HL-60 (cell line): ENCODE measurements around the gene DBN1.

Experiments
- DNase-seq, 2 experiments: peaks; one replicate each; pipeline ENCODE4 v3.0.0-alpha.2; 2010 to 2020; ENCODE audit warnings: low read depth in 1 of 2, low spot score in 1 of 2
- H3K27ac ChIP-seq: fragments of 250-450 bp; sonication (Bioruptor Pico); replicated peaks from 2 replicates; pipeline ENCODE4 v1.5.1; 2020; ENCODE audit warnings: mild to moderate bottlenecking, moderate library complexity
- H3K27me3 ChIP-seq: fragments of 250-450 bp; sonication (Bioruptor Pico); 2 replicates; pipeline ENCODE4 v1.5.1; 2021; ENCODE audit warnings: mild to moderate bottlenecking, moderate library complexity; ENCODE audit not compliant: insufficient read depth, poor library complexity, severe bottlenecking
- H3K4me3 ChIP-seq: replicated peaks from 2 replicates; pipeline ENCODE4 v1.5.1; 2011; ENCODE audit warnings: mild to moderate bottlenecking, control low read depth, low read length; ENCODE audit not compliant: insufficient read depth
- CTCF ChIP-seq: IDR thresholded peaks from one replicate; pipeline ENCODE4 v1.5.1; 2011; ENCODE audit warnings: low read length, control low read depth, inconsistent platforms; ENCODE audit not compliant: insufficient read depth
- GABPA ChIP-seq: IDR thresholded peaks from 2 replicates; pipeline ENCODE4 v1.6.1; 2012; ENCODE audit warnings: low read depth
- POLR2AphosphoS5 ChIP-seq: IDR thresholded peaks from 2 replicates; pipeline ENCODE4 v1.6.1; 2012; ENCODE audit warnings: low read depth
- REST ChIP-seq: IDR thresholded peaks from 2 replicates; pipeline ENCODE4 v1.6.1; 2012; ENCODE audit warnings: low read depth; ENCODE audit not compliant: insufficient replicate concordance
- SPI1 ChIP-seq: IDR thresholded peaks from 2 replicates; pipeline ENCODE4 v1.6.1; 2012; ENCODE audit warnings: low read depth, mild to moderate bottlenecking, borderline replicate concordance

Gene DBN1

GRCh38 chr5:177478711-177479646 lies 5.5 kb upstream of the DBN1 start:
- DNase-seq: peak; percentile 79 to 97
- Histone ChIP-seq H3K27me3 (no peaks in the 10 kb centered on the region), H3K4me3 (no peak overlapping the region), H3K27ac (peak overlapping the region; percentile 83)
- TF ChIP-seq POLR2AphosphoS5 (peak; percentile 66), SPI1 (peak; percentile 75; the same call in 1 of the 2 replicates), REST (no peak)

- peak overlapping the region; percentile 83 for H3K27ac ChIP-seq
- H3K27me3 ChIP-seq: no peaks in the 10 kb centered on the region
- H3K4me3 ChIP-seq: no peak overlapping the region
- TF ChIP-seq POLR2AphosphoS5 (no peak), GABPA (no peak), REST (no peak), SPI1 (no peak), CTCF (no peak)
- no peak for DNase-seq
These were observed 4.5 kb upstream of the DBN1 start for GRCh38 chr5:177477701-177478477.

- Histone ChIP-seq H3K27me3 (no peaks in the 10 kb centered on the region), H3K4me3 (no peak overlapping the region), H3K27ac (no peak overlapping the region)
- no peak for DNase-seq
- TF ChIP-seq SPI1 (peak; percentile 55; the same call in 1 of the 2 replicates), GABPA (no peak)
These were observed 3.2 kb upstream of the DBN1 start for GRCh38 chr5:177476531-177477233.

GRCh38 chr5:177475563-177476427 lies 2.4 kb upstream of the DBN1 start:
- Histone ChIP-seq H3K27me3 (no peaks in the 10 kb centered on the region), H3K27ac (no peak overlapping the region), H3K4me3 (no peak overlapping the region)
- TF ChIP-seq REST (no peak), POLR2AphosphoS5 (no peak), CTCF (no peak), GABPA (no peak), SPI1 (no peak)
- DNase-seq: no peak
